VCaP (cell line): Measurements from ENCODE around the gene PDC.

Experiments used
- H3K27ac ChIP-seq: fragments of 450-650 bp; 2 replicates; pipeline ENCODE4 v1.5.1; 2017
- CTCF ChIP-seq: fragments of 450-650 bp; conservative IDR thresholded peaks from 2 replicates; pipeline ENCODE4 v1.5.1; 2017; ENCODE audit warnings: mild to moderate bottlenecking, moderate library complexity

PDC gene

GRCh38 chr1:186461014-186461413, at the start of gene PDC:
TSS of gene PDC (minus strand) at chr1:186461114. CDS start at chr1:186449459, 11,655 bp downstream.
- no peak for TF ChIP-seq CTCF

GRCh38 chr1:186503190-186503589, 42.3 kb upstream of the PDC start:
- H3K27ac ChIP-seq, result no peak overlapping the region
- no peak for TF ChIP-seq CTCF

More at GRCh38 chr1:186461014-186461413, at the start of gene PDC:
- H3K27ac ChIP-seq, result no peak within 1 kb of the TSS

GRCh38 chr1:186502087-186502486, 41.2 kb upstream of the PDC start:
- no peak overlapping the region for H3K27ac ChIP-seq
- no peak for TF ChIP-seq CTCF

- TF ChIP-seq CTCF, result no peak
These were observed 39.9 kb upstream of the PDC start for GRCh38 chr1:186500804-186501203.

GRCh38 chr1:186499571-186499970, 38.7 kb upstream of the PDC start:
- TF ChIP-seq CTCF, result no peak
- H3K27ac ChIP-seq, result no peak overlapping the region

More at GRCh38 chr1:186500804-186501203, 39.9 kb upstream of the PDC start:
- no peak overlapping the region for H3K27ac ChIP-seq

- TF ChIP-seq CTCF, result no peak
These were observed 37.9 kb upstream of the PDC start for GRCh38 chr1:186498695-186499389.

GRCh38 chr1:186498071-186498470, 37.2 kb upstream of the PDC start:
- no peak for TF ChIP-seq CTCF
- H3K27ac ChIP-seq, result no peak overlapping the region

More at GRCh38 chr1:186498695-186499389, 37.9 kb upstream of the PDC start:
- no peak overlapping the region for H3K27ac ChIP-seq
